ENCODE data around the gene WFDC2.
"Not testable (repeated sequence)": the region's sequence is repeated elsewhere in the genome, so short reads cannot be mapped to it uniquely, and the experiment has no call there.

WFDC2 gene

DNA sequence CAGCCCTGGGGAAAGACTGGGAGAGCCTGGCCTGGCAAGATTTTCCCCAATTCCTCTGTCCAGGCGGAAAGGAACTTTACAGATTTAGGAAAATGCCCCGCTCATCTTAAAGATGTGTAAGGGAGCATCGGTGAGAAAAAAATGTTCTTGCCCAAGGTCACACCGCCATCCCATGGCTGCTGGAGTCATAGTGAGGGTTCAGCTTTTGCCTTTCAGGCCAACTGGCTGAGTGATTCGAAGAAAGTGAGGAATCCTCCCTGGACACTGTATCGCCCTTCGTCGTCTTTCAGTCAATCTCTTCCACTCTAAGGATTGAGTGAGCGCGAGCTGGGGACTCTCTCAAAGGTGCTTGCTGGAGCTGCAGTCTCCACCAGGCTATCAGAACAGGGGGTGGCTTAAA lies 1.4 kb downstream of the WFDC2 start:
- peak overlapping the region; percentile 82 for H3K4me3 Mint-ChIP-seq
- H3K27ac Mint-ChIP-seq, result peak overlapping the region; percentile 93
- DNase-seq, result no peak
- H3K36me3 Mint-ChIP-seq (ENCODE audit: low read depth), result peaks cover 10% of the 10 kb centered on the region
- H3K4me1 Mint-ChIP-seq, result peaks cover 23% of the 10 kb centered on the region
- no peak for TF ChIP-seq CTCF (IDR thresholded peaks at IDR 0.05)
- H3K27me3 Mint-ChIP-seq (ENCODE audit: low read depth, poor library complexity), result peaks cover 38% of the 10 kb centered on the region
- peaks cover 9% of the 10 kb centered on the region for H3K9me3 Mint-ChIP-seq

DNA sequence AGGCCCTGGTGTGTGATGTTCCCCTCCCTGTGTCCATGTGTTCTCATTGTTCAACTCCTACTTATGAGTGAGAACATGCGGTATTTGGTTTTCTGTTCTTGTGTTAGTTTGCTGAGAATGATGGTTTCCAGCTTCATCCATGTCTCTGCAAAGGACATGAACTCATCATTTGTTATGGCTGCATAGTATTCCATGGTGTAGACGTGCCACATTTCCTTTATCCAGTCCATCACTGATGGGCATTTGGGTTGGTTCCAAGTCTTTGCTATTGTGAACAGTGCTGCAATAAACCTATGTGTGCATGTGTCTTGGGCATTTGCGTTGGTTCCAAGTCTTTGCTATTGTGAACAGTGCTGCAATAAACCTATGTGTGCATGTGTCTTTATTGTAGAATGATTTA lies 2.7 kb downstream of the WFDC2 start:
- H3K27ac Mint-ChIP-seq; H3K4me3 Mint-ChIP-seq; DNase-seq; H3K36me3 Mint-ChIP-seq (ENCODE audit: low read depth); H3K9me3 Mint-ChIP-seq: not testable (repeated sequence)
- peaks cover 23% of the 10 kb centered on the region for H3K4me1 Mint-ChIP-seq
- peaks cover 29% of the 10 kb centered on the region for H3K27me3 Mint-ChIP-seq (ENCODE audit: low read depth, poor library complexity)

- H3K9me3 Mint-ChIP-seq, H3K27ac Mint-ChIP-seq, H3K4me3 Mint-ChIP-seq, H3K4me1 Mint-ChIP-seq, DNase-seq: not testable (repeated sequence)
- Mint-ChIP-seq H3K27me3 (ENCODE audit: low read depth, poor library complexity) (peaks cover 22% of the 10 kb centered on the region), H3K36me3 (ENCODE audit: low read depth) (peaks cover 28% of the 10 kb centered on the region)
Observed at GRCh38 chr20:45477530-45478148, 8.1 kb downstream of the WFDC2 start.

GRCh38 chr20:45479822-45480221 lies 10.3 kb downstream of the WFDC2 start:
- peaks cover 14% of the 10 kb centered on the region for H3K4me1 Mint-ChIP-seq
- DNase-seq, result no peak
- peaks cover 28% of the 10 kb centered on the region for H3K36me3 Mint-ChIP-seq (ENCODE audit: low read depth)
- peaks cover 7% of the 10 kb centered on the region for H3K9me3 Mint-ChIP-seq
- H3K27ac Mint-ChIP-seq, result no peak overlapping the region
- no peak overlapping the region for H3K4me3 Mint-ChIP-seq
- peaks cover 11% of the 10 kb centered on the region for H3K27me3 Mint-ChIP-seq (ENCODE audit: low read depth, poor library complexity)
- TF ChIP-seq CTCF (IDR thresholded peaks at IDR 0.05), result no peak

DNA sequence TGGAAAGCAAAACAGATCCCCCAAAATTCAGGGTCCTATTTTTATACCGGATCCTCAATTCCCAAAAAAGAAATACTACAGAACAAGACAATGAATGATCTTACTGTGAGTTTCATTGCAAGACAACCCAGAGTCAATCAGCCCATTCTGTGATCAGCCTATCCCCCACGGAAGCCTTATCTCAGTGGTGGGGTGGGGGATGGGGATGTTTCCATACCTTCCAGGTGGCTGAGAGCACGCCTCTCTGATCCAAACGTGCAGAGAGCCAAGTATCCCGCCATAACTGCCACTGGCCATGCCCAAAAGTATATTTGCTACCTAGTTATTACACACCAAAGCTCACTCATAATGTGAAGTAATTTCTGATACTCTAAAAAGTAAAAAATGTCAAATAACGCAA lies 15.1 kb downstream of the WFDC2 start:
- TF ChIP-seq CTCF (IDR thresholded peaks at IDR 0.05), result no peak
- DNase-seq, result no peak
- H3K4me1 Mint-ChIP-seq, result peaks cover 32% of the 10 kb centered on the region
- H3K27me3 Mint-ChIP-seq (ENCODE audit: low read depth, poor library complexity), result peaks cover 23% of the 10 kb centered on the region
- no peak overlapping the region for H3K4me3 Mint-ChIP-seq
- H3K36me3 Mint-ChIP-seq (ENCODE audit: low read depth), result peaks cover 14% of the 10 kb centered on the region
- H3K27ac Mint-ChIP-seq, result no peak overlapping the region
- no peaks in the 10 kb centered on the region for H3K9me3 Mint-ChIP-seq

GRCh38 chr20:45485388-45485787 lies 15.8 kb downstream of the WFDC2 start:
- Mint-ChIP-seq H3K4me1 (peaks cover 32% of the 10 kb centered on the region), H3K4me3 (no peak overlapping the region), H3K36me3 (ENCODE audit: low read depth) (peaks cover 9% of the 10 kb centered on the region), H3K9me3 (no peaks in the 10 kb centered on the region), H3K27ac (no peak overlapping the region), H3K27me3 (ENCODE audit: low read depth, poor library complexity) (peaks cover 30% of the 10 kb centered on the region)
- DNase-seq, result no peak
- TF ChIP-seq CTCF (IDR thresholded peaks at IDR 0.05), result no peak

DNA sequence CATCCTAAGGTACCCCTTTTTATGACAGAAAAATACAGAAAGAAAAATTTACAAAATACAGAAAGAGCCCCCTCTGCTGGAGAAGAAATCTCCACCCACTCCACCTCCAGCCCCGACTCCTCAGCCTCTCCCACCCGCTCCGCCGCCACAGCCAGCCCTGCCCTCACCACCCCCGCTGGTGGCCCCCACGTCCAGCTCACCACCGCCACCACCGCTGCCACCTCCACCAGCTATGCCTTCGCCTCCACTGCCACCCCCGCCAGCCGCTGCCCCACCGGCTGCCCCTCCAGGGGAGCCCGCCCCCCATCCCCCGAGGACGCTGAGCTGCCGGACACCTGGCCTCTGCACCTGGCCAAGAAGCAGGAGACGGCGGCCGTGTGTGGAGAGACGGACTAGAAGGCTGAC lies 17.7 kb downstream of the WFDC2 start:
- peak; percentile 41 for TF ChIP-seq CTCF (IDR thresholded peaks at IDR 0.05)
- Mint-ChIP-seq H3K27me3 (ENCODE audit: low read depth, poor library complexity) (peaks cover 28% of the 10 kb centered on the region), H3K36me3 (ENCODE audit: low read depth) (no peaks in the 10 kb centered on the region), H3K4me3 (no peak overlapping the region), H3K27ac (no peak overlapping the region), H3K4me1 (peaks cover 32% of the 10 kb centered on the region), H3K9me3 (no peaks in the 10 kb centered on the region)
- DNase-seq, result peak; percentile 37
